K562 (cell line): ENCODE measurements around the gene CD248. TPM values are rescaled to one million over a fixed set of nuclear protein-coding genes. Genes with fewer than 3 reads are reported as not detected.

Source experiments
- ATAC-seq: fragments of 200-7000 bp; cut with Tn5 transposase; 3 replicates; pipeline ENCODE4 v1.9.1; 2020; ENCODE audit warnings: moderate library complexity
- BruUV-seq: library from RNA; stranded (reverse); fragments of 400-500 nt; replicated peaks from 2 replicates; lab custom pipeline; 2021; lab: Mats Ljungman, UMichigan
- CTCF ChIA-PET: fragments of 300-600 bp; formaldehyde crosslinking; extraction: SDS; loops from one replicate; lab custom pipeline; 2021; ENCODE audit warnings: low intra/inter-chr PET ratio; lab: Yijun Ruan, JAX
- POLR2A ChIA-PET: fragments of 300-600, 350-650 bp; sonication (Branson Sonifier 250); formaldehyde crosslinking; extraction: SDS; loops from one replicate; lab custom pipeline; 2021; ENCODE audit warnings: antibody characterized with exemption, inconsistent platforms; lab: Yijun Ruan, JAX
- DNase-seq, 4 experiments: peaks; one replicate each; pipeline versions ENCODE4 v3.0.0 to v3.0.0-alpha.2; 2011 to 2018; ENCODE audit warnings: low spot score in 3 of 4, mixed read lengths in 3 of 4; ENCODE audit errors: extremely low read depth in 1 of 4
- FAIRE-seq: peaks from 2 replicates; lab custom pipeline; 2011; peaks lifted over from hg19 to GRCh38; lab: Jason Lieb, UNC
- H2AFZ ChIP-seq: 2 replicates; pipeline ENCODE4 v1.6.0; 2011; ENCODE audit warnings: low read depth, low read length, control low read depth, inconsistent platforms
- H3K27ac ChIP-seq: fragments of 200-600 bp; 3 replicates; pipeline ENCODE4 v1.8.0; 2011; ENCODE audit warnings: low read depth, mild to moderate bottlenecking, control low read depth, inconsistent platforms, low read length, moderate library complexity, mixed read lengths; ENCODE audit errors: extremely low read depth
- H3K27me3 ChIP-seq, 2 experiments: fragments of 300-600 bp in 1 of 2; 2 replicates in 1 of 2; 3 replicates in 1 of 2; pipeline versions ENCODE4 v1.6.0 to v1.8.0; 2011; ENCODE audit warnings: inconsistent platforms in 2 of 2, low read length in 2 of 2, mild to moderate bottlenecking in 1 of 2, mixed read lengths in 1 of 2, moderate library complexity in 1 of 2; ENCODE audit not compliant: control insufficient read depth in 2 of 2, insufficient read depth in 2 of 2
- H3K36me3 ChIP-seq: fragments of 300-600 bp; 3 replicates; pipeline ENCODE4 v1.8.0; 2011; ENCODE audit warnings: mild to moderate bottlenecking, low read length, inconsistent platforms; ENCODE audit not compliant: control insufficient read depth, insufficient read depth
- H3K4me1 ChIP-seq, 2 experiments: fragments of 200-600 bp in 1 of 2; replicated peaks in 1 of 2; 2 replicates in 1 of 2; 3 replicates in 1 of 2; pipeline versions ENCODE4 v1.5.1 to v1.8.0; 2011; ENCODE audit warnings: inconsistent platforms in 2 of 2, low read length in 2 of 2, mild to moderate bottlenecking in 1 of 2, mixed read lengths in 1 of 2, moderate library complexity in 1 of 2; ENCODE audit not compliant: control insufficient read depth in 2 of 2, insufficient read depth in 2 of 2
- H3K4me2 ChIP-seq: 2 replicates; pipeline ENCODE4 v1.6.1; 2011; ENCODE audit warnings: low read length, control low read depth, inconsistent platforms, mixed read lengths; ENCODE audit not compliant: insufficient read depth
- H3K4me3 ChIP-seq: fragments of 200-600 bp; sonication (generic), shearing (Covaris generic); 2 replicates; pipeline ENCODE4 v1.5.1; 2016; ENCODE audit warnings: control low read depth, inconsistent platforms
- H3K79me2 ChIP-seq: fragments of 200-600 bp; 3 replicates; pipeline ENCODE4 v1.8.0; 2011; ENCODE audit warnings: low read length, inconsistent platforms; ENCODE audit not compliant: control insufficient read depth, insufficient read depth
- H3K9ac ChIP-seq, 2 experiments: 2 replicates each; pipeline versions ENCODE4 v1.6.0 to v1.6.1; 2011; ENCODE audit warnings: low read depth in 2 of 2, low read length in 2 of 2, control low read depth in 1 of 2, inconsistent platforms in 1 of 2, mild to moderate bottlenecking in 1 of 2, mixed read lengths in 1 of 2; ENCODE audit not compliant: insufficient read depth in 1 of 2
- H3K9me1 ChIP-seq: one replicate; pipeline ENCODE4 v1.6.0; 2011; ENCODE audit warnings: inconsistent platforms, mild to moderate bottlenecking, low read length, moderate library complexity; ENCODE audit not compliant: control insufficient read depth, insufficient read depth
- H3K9me3 ChIP-seq: replicated peaks from 2 replicates; pipeline ENCODE4 v1.5.1; 2011; ENCODE audit warnings: low read depth, low read length, inconsistent platforms; ENCODE audit not compliant: control insufficient read depth, insufficient read depth
- H4K20me1 ChIP-seq: replicated peaks from 2 replicates; pipeline ENCODE4 v1.6.1; 2011; ENCODE audit warnings: low read length, inconsistent platforms, mixed read lengths; ENCODE audit not compliant: control insufficient read depth, insufficient read depth
- LARP7 ChIP-seq: fragments of 450-650 bp; IDR thresholded peaks from 2 replicates; pipeline ENCODE4 v1.6.1; 2016
- MLX ChIP-seq, 2 experiments: fragments of 450-650 bp in 1 of 2; sonication (generic) in 1 of 2; formaldehyde crosslinking; conservative IDR thresholded peaks; 2 replicates each; pipeline versions ENCODE4 v1.4.0 to v1.8.1; 2020 to 2022; ENCODE audit warnings: mild to moderate bottlenecking in 1 of 2, missing genetic modification reagents in 1 of 2
- OTX1 ChIP-seq: fragments of 450-650 bp; formaldehyde crosslinking; IDR thresholded peaks from 2 replicates; pipeline ENCODE4 v1.4.0; 2022; ENCODE audit warnings: mild to moderate bottlenecking
- RNF219 ChIP-seq: fragments of 250-450 bp; sonication (Bioruptor Pico); IDR thresholded peaks from 2 replicates; pipeline ENCODE4 v1.5.0; 2022; ENCODE audit warnings: mild to moderate bottlenecking
- SMAD4 ChIP-seq: fragments of 250-450 bp; sonication (Bioruptor Pico); conservative IDR thresholded peaks from 2 replicates; pipeline ENCODE4 v1.8.0; 2021; ENCODE audit warnings: inconsistent platforms, mild to moderate bottlenecking, moderate library complexity
- STAT5B ChIP-seq: fragments of 250-450 bp; sonication (Bioruptor Pico); IDR thresholded peaks from 2 replicates; pipeline ENCODE4 v1.8.0; 2021; ENCODE audit warnings: mild to moderate bottlenecking, inconsistent platforms
- ZKSCAN8 ChIP-seq: fragments of 200-800 bp; sonication (Bioruptor generic); IDR thresholded peaks from 2 replicates; pipeline ENCODE4 v1.6.1; 2016; ENCODE audit warnings: missing genetic modification characterization, missing compliant biosample characterization
- ZNF197 ChIP-seq: fragments of 200-800 bp; sonication (Bioruptor generic); IDR thresholded peaks from 2 replicates; pipeline ENCODE4 v1.6.1; 2016; ENCODE audit warnings: low read depth, missing genetic modification characterization, missing compliant biosample characterization
- ZNF212 ChIP-seq: fragments of 450-650 bp; formaldehyde crosslinking; IDR thresholded peaks from 2 replicates; pipeline ENCODE4 v1.4.0; 2020; ENCODE audit warnings: mild to moderate bottlenecking
- ZNF384 ChIP-seq: IDR thresholded peaks from 2 replicates; pipeline ENCODE4 v1.6.1; 2012; ENCODE audit warnings: low read depth, low read length, improper control_type of control experiment
- ZNF445 ChIP-seq: fragments of 250-450 bp; sonication (Bioruptor Pico); IDR thresholded peaks from 2 replicates; pipeline ENCODE4 v1.4.0; 2020; ENCODE audit warnings: low read depth, mild to moderate bottlenecking, moderate library complexity
- WGBS: fragments of 100-300 bp; shearing (Covaris generic); methylation state at CpG from one replicate; pipeline ENCODE4 v1.1.6; 2016; ENCODE audit warnings: low coverage, mixed read lengths; ENCODE audit not compliant: insufficient coverage; ENCODE audit errors: missing lambda C conversion rate; 5-methylcytosine and 5-hydroxymethylcytosine counted together
- in situ Hi-C: fragments of 300-500 bp; cut with MboI; formaldehyde crosslinking; loops from 4 replicates; pipeline ENCODE4 v1.15.0; 2018; ENCODE audit warnings: inconsistent platforms, mixed read lengths
- intact Hi-C: fragments of 100-400 bp; cut with micrococcal nuclease; formaldehyde crosslinking; loops from 2 replicates; pipeline ENCODE4 v1.14.2; 2022
- polyA plus RNA-seq, 8 experiments: library from polyadenylated mRNA; depleted of rRNA in 4 of 8; stranded (reverse) in 5 of 8; unstranded in 3 of 8; fragments of >200 nt; fragmentation: Nextera tagmentation in 2 of 8; fragmentation: Illumina TruSeq in 1 of 8; extraction: Ambion mirVana in 2 of 8; extraction: Trizol in 1 of 8; gene quantifications; 2 replicates each; pipeline versions ENCODE4 v1.2.1 to v1.2.3, GENCODE V29; 2011 to 2014; ENCODE audit warnings: inconsistent platforms in 1 of 8, missing spikeins in 1 of 8
- total RNA-seq, 7 experiments: library from RNA; depleted of rRNA in 6 of 7; stranded (reverse); fragments of >200 nt in 6 of 7; fragmentation: Illumina TruSeq in 2 of 7; extraction: Trizol in 2 of 7; gene quantifications; 2 replicates each; pipeline versions ENCODE4 v1.2.1 to v1.2.3, GENCODE V29; 2011 to 2021; ENCODE audit warnings: low replicate concordance in 1 of 7
- TF ChIP-seq, protein P1 (sequence below): sonication (generic); formaldehyde crosslinking; IDR thresholded peaks from 2 replicates; pipeline ENCODE4 v1.8.1; 2023; ENCODE audit warnings: mild to moderate bottlenecking, missing genetic modification reagents
- TF ChIP-seq, protein P2 (sequence below): IDR thresholded peaks from 2 replicates; pipeline ENCODE4 v1.6.1; 2016; ENCODE audit warnings: missing genetic modification characterization, missing compliant biosample characterization
- TF ChIP-seq, protein P3 (sequence below): sonication (generic); formaldehyde crosslinking; IDR thresholded peaks from 2 replicates; pipeline ENCODE4 v1.8.1; 2023; ENCODE audit warnings: mild to moderate bottlenecking, missing genetic modification reagents

The CD248 gene
- total and polyA plus RNA-seq, 9 of the 15 experiments (the other 6 are each of a cell fraction or from before 2014, with no cell fraction given), result 0.09 TPM; not detected in 8

GRCh38 chr11:66341502-66342126 is 24.8 kb upstream of the CD248 start:
- no TSS peak for BruUV-seq
- WGBS, result 94% methylated on average over 20 of the region's 21 CpGs
- CTCF ChIA-PET, result no interaction called here
- TF ChIP-seq ZNF445 (CRISPR knock-in tag) (no peak), ZNF212 (CRISPR knock-in tag) (no peak), ZKSCAN8 (no peak), LARP7 (no peak), MLX (CRISPR knock-in tag; conservative IDR thresholded peaks at IDR 0.05) (no peak), ZNF197 (CRISPR knock-in tag) (no peak), STAT5B (CRISPR knock-in tag) (no peak), ZNF384 (no peak), SMAD4 (no peak), OTX1 (CRISPR knock-in tag) (no peak), RNF219 (CRISPR knock-in tag) (no peak)
- TF ChIP-seq, protein P1, sequence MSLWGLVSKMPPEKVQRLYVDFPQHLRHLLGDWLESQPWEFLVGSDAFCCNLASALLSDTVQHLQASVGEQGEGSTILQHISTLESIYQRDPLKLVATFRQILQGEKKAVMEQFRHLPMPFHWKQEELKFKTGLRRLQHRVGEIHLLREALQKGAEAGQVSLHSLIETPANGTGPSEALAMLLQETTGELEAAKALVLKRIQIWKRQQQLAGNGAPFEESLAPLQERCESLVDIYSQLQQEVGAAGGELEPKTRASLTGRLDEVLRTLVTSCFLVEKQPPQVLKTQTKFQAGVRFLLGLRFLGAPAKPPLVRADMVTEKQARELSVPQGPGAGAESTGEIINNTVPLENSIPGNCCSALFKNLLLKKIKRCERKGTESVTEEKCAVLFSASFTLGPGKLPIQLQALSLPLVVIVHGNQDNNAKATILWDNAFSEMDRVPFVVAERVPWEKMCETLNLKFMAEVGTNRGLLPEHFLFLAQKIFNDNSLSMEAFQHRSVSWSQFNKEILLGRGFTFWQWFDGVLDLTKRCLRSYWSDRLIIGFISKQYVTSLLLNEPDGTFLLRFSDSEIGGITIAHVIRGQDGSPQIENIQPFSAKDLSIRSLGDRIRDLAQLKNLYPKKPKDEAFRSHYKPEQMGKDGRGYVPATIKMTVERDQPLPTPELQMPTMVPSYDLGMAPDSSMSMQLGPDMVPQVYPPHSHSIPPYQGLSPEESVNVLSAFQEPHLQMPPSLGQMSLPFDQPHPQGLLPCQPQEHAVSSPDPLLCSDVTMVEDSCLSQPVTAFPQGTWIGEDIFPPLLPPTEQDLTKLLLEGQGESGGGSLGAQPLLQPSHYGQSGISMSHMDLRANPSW (CRISPR knock-in tag), result no peak
- TF ChIP-seq, protein P2, sequence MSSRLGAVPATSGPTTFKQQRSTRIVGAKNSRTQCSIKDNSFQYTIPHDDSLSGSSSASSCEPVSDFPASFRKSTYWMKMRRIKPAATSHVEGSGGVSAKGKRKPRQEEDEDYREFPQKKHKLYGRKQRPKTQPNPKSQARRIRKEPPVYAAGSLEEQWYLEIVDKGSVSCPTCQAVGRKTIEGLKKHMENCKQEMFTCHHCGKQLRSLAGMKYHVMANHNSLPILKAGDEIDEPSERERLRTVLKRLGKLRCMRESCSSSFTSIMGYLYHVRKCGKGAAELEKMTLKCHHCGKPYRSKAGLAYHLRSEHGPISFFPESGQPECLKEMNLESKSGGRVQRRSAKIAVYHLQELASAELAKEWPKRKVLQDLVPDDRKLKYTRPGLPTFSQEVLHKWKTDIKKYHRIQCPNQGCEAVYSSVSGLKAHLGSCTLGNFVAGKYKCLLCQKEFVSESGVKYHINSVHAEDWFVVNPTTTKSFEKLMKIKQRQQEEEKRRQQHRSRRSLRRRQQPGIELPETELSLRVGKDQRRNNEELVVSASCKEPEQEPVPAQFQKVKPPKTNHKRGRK (tag), result no peak
- TF ChIP-seq, protein P3, sequence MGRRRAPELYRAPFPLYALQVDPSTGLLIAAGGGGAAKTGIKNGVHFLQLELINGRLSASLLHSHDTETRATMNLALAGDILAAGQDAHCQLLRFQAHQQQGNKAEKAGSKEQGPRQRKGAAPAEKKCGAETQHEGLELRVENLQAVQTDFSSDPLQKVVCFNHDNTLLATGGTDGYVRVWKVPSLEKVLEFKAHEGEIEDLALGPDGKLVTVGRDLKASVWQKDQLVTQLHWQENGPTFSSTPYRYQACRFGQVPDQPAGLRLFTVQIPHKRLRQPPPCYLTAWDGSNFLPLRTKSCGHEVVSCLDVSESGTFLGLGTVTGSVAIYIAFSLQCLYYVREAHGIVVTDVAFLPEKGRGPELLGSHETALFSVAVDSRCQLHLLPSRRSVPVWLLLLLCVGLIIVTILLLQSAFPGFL (CRISPR knock-in tag), result no peak

More at GRCh38 chr11:66341502-66342126, 24.8 kb upstream of the CD248 start:
- no peak for FAIRE-seq
- H3K36me3 ChIP-seq, result peaks cover 61% of the 10 kb centered on the region; the same call in 2 of the 3 replicates
- H3K4me3 ChIP-seq, result no peak overlapping the region
- ATAC-seq, result no peak
- H3K9ac ChIP-seq, result no peak overlapping the region; a peak in 1 of 4 replicates
- no peak overlapping the region for H3K4me2 ChIP-seq
- peaks cover 18% of the 10 kb centered on the region for H3K79me2 ChIP-seq
- no peak overlapping the region for H2AFZ ChIP-seq
- intact Hi-C loops (no loop called here), in situ Hi-C loops (no loop called here)
- no peak for DNase-seq
- H4K20me1 ChIP-seq, result peaks cover 3% of the 10 kb centered on the region; the same call in 1 of the 2 replicates
- no peaks in the 10 kb centered on the region for H3K9me3 ChIP-seq
- H3K27me3 ChIP-seq, result no peaks in the 10 kb centered on the region
- POLR2A ChIA-PET, result interaction anchor here (0.6 to 1.7 kb wide), 3 partner anchors 8 to 23 kb away, joined by 3 to 6 read pairs (median 4); no protein-coding TSS in a partner anchor
- H3K9me1 ChIP-seq, result no peaks in the 10 kb centered on the region
- no peak overlapping the region for H3K27ac ChIP-seq
- peaks cover 16 to 30% of the 10 kb centered on the region in 2 experiments for H3K4me1 ChIP-seq
